Cardiac septum (tissue), 1 donor: ENCODE results near the gene ARFIP2. TPM values are rescaled to one million over a fixed set of nuclear protein-coding genes. Genes with fewer than 3 reads are reported as not detected.

Experiments
- DNase-seq: peaks from one replicate; pipeline ENCODE4 v3.0.0-alpha.2; 2020; ENCODE audit warnings: low spot score
- intact Hi-C: fragments of 100-400 bp; cut with DNase I; formaldehyde crosslinking; loops from one replicate; pipeline ENCODE4 v1.14.0; 2022
- total RNA-seq: library from RNA; stranded (reverse); fragmentation: NEBNext Ultra II Directional; extraction: Animal tissue kit (Norgen Biotek cat#: 25700); gene quantifications from one replicate; pipeline ENCODE4 v1.2.1, GENCODE V29; 2021
- donor health status: DM: no; HTN: no; CAD: no.

Gene ARFIP2
- total RNA-seq, 1 donor from 2014 or later, result 20.1 TPM

DNA sequence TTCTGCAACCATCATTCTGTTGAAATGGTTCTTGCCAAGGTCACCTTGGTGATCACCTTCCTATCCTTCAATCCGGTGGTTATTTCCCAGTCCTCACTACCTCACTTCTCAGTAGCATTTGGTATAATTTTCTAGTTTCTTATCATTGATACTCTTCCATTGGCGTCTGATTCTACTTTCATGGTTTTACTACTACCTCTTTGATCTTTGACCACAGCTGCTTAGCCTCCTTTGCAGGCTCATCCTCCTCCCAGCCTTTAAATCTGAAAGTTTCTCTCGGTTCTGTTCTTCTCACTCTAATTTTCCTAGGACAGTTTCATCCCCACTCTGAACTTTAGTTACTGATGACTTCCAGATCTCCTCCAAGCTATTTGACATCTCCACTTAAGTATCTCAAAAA, 5.1 kb upstream of the ARFIP2 start:
- intact Hi-C loops, result no loop called here
- no peak for DNase-seq

DNA sequence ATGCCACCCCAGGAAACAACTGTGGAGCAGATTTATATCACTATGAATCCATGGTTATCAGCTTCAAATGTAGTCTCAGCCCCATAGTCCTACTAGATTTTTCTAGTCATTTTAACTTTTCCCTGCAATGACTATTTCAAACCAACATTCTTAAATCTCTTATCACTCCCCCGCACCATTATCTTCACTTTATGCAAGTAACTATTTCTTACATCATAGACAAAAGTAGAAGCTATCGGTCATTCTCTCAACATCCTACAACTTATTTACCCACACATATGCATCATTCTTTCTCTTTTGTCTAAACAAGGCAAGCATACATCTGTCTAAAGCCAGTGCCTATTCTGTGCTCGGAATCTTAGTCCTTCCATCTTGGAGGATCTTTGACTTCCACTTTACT, 4.5 kb upstream of the ARFIP2 start:
- intact Hi-C loops, result no loop called here
- no peak for DNase-seq

DNA sequence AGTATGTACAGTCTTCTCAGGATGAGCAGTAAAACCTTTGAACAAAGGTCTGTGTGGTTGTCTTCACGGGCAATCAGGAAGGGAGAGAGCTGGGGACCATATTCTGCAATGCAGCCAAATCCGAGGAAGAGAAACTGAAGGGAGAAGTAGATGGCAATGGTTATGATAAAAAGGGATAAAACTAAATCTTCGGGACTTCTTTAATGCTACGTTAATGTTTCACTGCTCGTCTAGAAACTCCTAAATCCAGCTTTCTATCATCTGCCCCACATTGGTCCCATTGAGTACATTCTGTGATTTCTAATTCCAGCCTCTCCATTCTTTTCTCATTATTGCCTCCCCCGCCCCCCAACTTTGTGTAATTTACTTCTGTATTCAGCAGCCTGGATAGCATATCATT, 1.9 kb upstream of the ARFIP2 start:
- no peak for DNase-seq
- intact Hi-C loops, result loop anchor here (5.0 kb wide), 2 partner anchors 119 to 199 kb away; partner anchors contain the start of genes ILK, MRPL17 and RRP8

DNA sequence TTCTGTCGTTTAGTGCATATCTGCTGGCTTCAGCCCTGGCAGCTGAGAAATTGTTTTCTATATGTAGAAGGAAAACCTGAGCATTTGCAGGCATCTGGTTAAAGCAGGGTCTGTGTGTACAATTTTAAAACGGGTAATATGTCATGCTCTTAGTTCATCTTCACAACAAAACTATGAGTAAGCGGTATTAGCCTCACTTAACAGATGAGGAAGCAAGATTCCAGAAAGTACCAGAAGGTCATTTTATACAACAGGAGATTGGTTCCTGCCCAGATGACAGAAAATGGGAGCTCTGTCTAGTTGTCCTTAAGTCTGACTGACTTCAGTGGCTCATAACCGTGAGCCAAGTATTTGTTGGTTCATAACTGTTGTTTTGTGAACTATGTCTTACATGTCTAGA, 1.3 kb upstream of the ARFIP2 start:
- no peak for DNase-seq
- intact Hi-C loops, result loop anchor here (5.0 kb wide), 2 partner anchors 120 to 200 kb away; partner anchors contain the start of genes ILK, MRPL17 and RRP8

DNA sequence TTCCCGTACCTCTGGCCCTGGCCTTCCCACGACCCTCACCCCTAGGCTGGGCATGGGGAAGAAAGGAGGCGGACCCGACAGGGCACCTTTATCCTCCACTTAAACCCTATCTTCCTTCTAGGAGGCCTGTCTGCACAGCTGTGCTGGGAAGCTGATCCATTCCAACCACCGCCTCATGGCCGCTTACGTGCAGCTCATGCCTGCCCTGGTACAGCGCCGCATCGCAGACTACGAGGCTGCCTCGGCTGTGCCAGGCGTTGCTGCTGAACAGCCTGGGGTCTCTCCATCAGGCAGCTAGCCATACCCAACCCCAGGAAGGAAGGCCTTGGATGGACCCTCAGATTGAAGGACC, 769 bp upstream of the ARFIP2 start:
- intact Hi-C loops, result loop anchor here (5.0 kb wide), 2 partner anchors 120 to 200 kb away; partner anchors contain the start of genes ILK, MRPL17 and RRP8
- no peak for DNase-seq

DNA sequence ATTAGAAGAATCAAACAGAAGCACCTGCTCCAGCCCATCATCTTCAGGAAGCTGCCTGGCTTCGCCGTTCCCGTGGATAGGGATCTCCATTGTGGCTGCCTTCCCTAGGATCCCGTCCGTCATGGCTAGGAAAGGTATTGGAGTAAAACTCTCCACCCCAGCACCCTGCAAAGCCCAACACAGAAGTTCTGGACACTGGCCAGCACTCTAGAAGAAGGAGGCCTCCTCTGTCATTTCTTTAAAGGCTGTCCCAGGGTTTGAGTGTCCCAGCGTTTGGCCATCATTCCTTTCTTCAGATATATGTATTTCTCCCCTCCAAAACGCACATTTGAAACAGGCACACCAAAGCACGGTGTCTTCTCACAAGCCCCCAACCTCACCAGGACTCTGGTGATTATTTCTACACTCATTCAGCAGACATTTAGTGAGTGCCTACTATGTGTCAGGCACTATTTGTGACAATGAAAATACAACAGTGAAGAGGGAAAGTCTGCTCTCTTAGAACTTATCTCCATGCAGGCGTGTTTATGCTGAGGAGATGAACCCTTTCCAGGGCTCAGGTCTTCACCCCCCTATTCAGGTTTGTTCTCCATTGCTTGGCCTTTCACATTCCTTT, 724 bp downstream of the ARFIP2 start:
- no peak for DNase-seq
- intact Hi-C loops, result loop anchor here (5.0 kb wide), 2 partner anchors 122 to 202 kb away; partner anchors contain the start of genes ILK, MRPL17 and RRP8

DNA sequence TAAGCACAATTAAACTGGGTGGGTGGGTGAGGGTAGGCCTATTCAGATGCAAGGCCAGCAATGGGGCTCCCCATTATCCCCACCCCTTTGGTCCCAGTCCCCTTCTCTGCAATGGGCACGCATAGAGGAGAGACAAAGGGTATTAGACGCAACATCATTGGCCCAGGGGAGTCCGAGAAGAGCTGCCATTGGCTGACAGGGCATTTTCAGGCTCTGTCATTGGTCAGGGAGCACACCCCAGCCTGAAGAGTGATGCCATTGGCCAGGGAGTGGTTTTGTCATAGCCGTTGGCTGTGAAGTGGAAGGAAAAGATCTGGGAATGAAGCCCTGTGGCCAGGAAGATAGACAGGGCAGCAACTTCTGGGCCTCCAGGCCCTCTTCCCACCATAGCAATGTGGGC, 4.6 kb downstream of the ARFIP2 start:
- no peak for DNase-seq
- intact Hi-C loops, result loop anchor here (10.0 kb wide), 1 partner anchor 242 kb away; the partner anchor contains the start of genes CNGA4 and FHIP1B

DNA sequence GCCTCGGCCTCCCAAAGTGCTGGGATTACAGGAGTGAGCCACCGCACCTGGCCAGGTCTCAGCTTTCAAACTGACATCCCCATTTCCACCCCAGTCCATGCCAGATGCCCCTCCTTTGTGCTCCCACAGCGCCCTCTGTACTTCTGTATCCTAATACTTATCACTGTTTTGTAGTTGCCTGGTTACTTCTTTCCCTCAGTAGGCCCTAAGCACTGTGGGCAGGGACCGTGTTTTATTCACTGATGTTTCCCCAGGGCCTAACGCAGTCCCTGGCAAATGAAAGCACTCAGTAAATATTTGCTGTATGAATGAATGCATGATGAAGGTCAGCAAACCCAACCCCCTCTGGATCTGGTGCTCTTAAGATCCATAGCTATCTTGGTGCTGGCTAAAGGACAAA, 5.2 kb downstream of the ARFIP2 start:
- intact Hi-C loops, result loop anchor here (10.0 kb wide), 1 partner anchor 241 kb away; the partner anchor contains the start of genes CNGA4 and FHIP1B
- DNase-seq, result no peak

DNA sequence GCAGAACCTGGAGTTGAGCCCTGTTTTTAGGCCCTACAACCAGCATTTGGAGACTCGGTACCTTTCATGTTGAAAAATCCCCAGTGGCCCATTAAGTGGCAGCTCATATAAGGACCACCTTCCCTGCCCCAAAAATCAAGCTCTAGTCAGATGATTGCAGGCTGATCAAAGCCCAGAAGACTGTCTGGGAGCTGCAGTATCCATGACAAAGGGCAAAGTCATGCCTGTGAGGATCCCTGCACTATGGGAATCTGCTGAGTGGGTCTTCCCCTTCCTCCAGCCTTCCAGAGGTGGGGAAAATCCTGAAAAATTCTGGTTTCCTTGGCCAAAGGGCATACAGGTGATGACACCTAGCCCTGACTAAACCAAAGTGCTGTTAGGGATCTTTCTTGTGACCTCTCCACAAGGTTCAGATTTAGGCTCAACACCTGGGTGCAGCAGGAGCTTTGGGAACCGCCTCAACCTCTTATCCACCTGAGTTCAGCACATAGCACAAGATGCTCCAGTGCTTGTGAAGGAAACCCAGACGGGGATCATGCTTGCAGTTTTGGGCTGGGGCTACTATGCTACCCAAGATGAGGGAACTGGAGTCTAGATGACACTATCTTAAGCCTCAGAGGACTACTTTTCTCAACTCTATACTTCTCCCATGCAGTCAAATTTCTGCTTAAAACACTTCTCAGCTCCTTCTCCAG, 6.2 kb downstream of the ARFIP2 start:
- intact Hi-C loops, result loop anchor here (10.0 kb wide), 1 partner anchor 240 kb away; the partner anchor contains the start of genes CNGA4 and FHIP1B
- no peak for DNase-seq

DNA sequence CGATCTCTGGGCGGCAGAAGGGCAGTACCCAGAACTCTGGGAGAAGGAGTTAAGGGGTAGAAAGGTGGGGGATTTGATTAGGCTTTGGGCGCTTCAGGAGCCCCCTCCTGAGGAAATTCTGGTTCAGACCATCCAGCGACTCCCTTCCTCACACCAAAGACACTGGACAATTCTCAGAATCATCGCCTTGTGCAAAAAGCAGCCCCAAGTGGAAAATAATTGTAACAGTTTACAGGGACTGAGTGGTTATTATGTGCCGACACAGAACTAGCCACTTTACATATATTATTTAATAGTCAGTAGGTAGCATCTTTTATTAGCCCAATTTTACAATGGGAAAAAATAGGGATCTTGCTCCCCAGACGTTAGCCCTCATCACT, 6.7 kb downstream of the ARFIP2 start:
- intact Hi-C loops, result loop anchor here (10.0 kb wide), 1 partner anchor 240 kb away; the partner anchor contains the start of genes CNGA4 and FHIP1B
- no peak for DNase-seq

DNA sequence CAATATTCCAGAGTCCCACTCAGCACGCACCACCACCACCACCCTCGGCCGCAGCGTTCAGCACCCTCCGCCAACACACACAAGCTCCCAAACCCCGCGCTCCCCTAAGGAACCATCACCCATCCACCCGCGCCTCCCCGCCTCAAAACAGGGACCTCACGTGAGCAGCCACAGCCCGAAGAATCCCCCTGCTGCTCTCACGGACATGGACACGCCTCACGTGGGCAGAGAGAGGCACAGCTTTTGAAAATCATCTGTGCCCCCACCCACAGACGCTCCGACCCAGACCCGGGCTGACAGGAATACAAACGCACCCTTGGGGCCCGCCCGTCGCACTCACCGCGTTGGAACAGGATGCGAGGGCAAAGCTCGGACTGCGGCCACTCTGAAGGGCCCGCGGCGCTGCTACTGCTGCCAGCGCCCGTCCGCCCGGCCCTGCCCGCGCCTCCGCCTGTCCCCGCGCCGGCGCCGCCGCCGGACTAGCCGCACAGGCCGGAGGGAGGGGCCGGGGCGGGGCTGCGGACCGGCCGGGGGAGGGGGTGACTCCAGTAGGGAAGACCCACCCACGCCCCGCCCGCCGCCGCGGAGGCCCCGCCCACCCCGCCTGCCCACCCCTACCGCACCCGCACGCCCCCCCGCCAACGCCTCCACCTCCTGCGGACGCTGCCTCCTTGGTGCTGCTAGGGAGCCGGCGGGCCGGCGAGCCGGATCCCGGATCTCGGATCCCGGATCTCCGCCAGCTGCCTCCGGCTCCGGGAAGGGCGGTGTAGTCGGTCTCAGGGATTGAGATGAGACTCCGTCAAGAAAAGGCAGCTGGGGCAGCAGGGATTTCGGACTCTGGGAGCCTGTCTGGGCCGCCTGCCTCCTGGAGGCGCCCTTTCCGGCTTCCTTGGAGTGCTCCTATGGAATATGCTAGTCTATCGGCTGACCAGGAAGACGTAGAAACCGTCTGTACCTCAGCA, 7.4 kb downstream of the ARFIP2 start, which contains the start of gene TRIM3:
TRIM3 (minus strand) TSS at position 491 of the 962 bp plus-strand sequence. CDS start 8,246 bp downstream, outside the sequence.
- DNase-seq, result peak; percentile 96
- intact Hi-C loops, result loop anchor here (2.0 to 10.0 kb wide), 2 partner anchors 83 to 239 kb away; partner anchors contain the start of genes CNGA4, FHIP1B and SMPD1

DNA sequence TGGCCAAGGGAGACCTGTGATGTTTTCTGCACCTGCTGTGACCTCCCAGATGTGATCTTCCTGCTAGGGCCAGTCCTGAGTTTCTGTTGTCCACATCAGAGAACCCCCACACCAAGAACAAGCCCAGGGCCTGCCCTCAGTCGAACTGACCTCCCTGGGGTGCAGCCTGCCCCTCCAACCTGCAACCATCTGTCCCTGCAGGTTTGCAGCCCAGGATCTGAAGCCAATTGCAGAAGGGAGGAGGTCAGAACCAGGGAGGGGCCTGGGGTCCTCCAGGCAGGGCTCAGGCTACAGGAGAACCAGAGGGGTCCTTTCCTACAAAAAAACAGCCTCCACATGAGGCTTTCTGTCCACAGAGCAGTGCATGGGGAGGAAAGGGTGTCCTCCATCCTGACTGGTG, 8.2 kb downstream of the ARFIP2 start:
- intact Hi-C loops, result loop anchor here (2.0 to 10.0 kb wide), 2 partner anchors 82 to 238 kb away; partner anchors contain the start of genes CNGA4, FHIP1B and SMPD1
- no peak for DNase-seq

DNA sequence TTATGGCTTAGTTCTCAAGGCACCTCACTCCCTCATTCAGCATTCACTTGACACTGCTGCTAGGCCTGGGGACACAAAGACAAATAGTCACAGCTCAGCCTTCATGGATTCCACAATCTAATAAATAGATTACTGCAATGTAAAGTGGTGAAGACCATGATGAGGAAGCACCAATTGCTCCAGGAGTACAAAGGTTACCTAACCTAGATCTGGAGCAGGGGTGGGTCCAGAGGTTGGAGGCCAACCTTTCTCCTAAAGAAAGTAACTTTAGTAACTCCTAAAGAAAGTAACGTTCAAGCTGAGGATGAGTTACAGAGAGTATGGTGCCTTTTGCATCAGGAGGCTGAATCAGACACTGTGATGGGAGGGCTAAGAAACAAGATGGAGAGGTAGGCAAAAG, 11.5 kb downstream of the ARFIP2 start:
- no peak for DNase-seq
- intact Hi-C loops, result no loop called here

DNA sequence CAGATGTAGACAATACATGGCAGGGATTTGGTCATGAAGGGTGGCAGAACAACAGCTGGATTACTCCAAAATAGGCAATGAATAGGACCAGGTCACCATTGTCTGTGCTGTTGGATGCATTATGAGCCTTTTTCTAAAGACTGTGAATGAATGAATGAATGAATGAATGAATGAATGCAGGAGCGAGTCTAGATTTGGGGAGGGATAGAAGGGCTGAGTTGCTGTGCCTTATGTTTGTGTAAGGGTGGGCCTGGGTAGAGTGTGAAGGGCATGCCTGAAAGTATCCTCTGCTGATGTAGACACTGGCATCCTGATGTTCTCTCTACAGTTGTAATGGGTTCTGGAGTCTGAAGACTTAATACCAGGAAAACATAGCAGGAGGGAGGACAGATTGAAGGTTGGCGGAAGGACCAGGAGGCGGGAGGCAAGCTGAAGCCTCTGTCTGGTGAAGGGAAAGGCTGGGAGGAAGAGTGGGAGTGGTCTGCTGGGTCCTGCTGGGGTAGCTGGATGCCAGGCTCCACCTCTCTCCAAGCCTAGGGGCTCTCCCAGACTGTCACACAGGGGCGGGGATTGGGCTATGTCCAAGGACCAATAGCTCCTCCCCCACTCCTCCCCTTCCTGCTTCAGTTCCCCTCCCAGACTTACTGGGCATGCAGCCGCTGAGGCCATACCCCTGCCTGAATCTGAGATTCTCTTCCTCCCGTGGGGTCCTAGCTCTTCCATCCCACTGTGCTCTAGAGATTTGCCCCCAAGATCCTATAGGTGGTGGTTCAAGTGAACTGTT, 12.2 kb downstream of the ARFIP2 start:
- DNase-seq, result peak; percentile 92
- intact Hi-C loops, result no loop called here

DNA sequence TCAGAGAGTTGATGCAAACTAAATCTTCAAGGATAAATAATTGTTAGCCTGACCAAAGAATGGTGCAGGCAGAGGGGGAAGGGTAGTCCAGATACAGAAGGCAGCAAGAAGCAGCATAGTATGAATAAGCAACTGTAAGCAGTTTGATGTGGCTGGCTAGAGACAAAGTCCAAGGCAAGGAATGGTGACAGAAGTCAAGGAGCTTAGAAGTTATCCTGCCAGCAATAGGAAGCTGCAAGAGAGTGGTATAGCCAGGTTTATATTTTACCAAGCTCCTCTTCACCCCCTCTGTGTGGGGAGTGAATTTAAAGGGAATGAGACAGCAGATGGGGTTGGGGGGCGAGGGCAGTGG, 22.1 kb downstream of the ARFIP2 start:
- intact Hi-C loops, result no loop called here

DNA sequence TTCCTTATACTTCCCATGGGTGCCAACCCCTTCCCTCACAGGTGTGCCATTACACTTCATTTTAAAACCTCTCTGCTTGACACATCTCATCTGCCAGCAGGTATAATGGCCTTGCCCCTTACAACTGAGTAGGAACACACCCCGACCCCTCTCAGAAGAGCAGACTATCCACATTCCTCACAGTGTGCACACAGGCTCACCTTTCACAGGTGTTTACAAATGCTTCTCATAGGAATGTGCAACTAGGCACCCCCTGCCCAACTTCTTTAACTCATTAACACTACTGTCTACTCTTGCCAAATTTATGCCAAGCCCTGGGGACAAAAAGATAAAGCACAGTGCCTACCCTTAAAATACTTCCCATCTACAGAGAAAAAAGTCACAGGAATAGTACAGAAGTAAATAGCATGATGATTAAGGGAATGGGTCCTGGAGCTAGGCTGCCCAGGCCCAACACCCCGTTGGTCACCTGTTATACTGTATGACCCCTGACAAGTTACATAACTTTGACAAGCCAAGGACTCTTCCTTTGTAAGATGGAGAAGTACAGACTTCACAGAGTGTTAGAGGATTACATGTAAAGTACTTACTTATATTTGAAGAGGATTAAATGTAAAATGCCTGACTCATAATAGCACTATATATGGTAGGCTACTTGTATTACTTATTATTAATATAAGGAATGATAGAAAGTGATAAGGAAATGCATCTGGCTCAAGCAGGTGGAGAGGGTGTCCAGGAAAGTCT, 22.6 kb downstream of the ARFIP2 start:
- intact Hi-C loops, result no loop called here
- no peak for DNase-seq

More for the DNA sequence above, 22.1 kb downstream of the ARFIP2 start:
- no peak for DNase-seq

DNA sequence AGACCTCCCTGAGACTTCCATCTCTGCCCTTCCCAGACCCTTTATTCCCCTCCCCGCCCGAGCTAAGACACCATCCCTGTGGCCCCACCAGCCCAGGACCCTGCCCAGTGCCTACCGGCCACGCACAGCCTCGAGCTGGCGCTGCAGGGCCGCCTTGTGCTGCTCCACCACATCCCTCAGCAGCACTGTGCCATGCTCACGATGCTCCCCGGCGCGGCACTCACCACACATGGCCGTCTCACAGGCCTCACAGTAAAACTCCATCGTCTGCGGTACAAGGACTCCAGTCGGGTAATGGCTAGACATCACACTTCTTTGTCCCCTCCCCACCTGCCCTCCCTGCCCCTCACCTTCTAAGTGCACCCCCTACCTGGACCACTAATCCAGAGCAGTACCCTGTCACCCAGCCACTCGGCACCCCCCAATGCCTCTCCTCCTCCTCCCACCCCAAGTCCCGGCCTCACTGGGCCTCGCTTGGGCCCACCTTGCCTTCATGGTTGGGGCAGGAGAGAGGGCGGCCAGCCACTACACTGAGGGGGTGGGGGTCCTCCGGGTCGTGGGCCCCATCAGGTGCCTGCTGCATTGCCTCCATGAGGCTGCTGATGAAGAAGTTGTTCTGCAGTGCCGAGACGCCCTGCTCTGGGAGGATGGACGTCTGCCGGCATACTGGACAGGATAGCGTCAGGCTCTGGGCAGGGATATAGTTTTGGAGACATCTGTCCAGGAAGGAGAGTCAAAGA, 23.4 kb downstream of the ARFIP2 start:
- no peak for DNase-seq
- intact Hi-C loops, result no loop called here
